Measurements from ENCODE around the gene C11orf71.

GRCh38 chr11:114386131-114386530 lies 14.2 kb downstream of the C11orf71 start:
- TF ChIP-seq EP300 (IDR thresholded peaks at IDR 0.05; ENCODE audit: borderline replicate concordance) (no peak), EGR1 (IDR thresholded peaks at IDR 0.05) (no peak), TAF1 (IDR thresholded peaks at IDR 0.05; ENCODE audit: low read depth) (no peak), CEBPB (IDR thresholded peaks at IDR 0.05) (no peak), REST (IDR thresholded peaks at IDR 0.05; ENCODE audit: low read depth) (no peak), YY1 (IDR thresholded peaks at IDR 0.05; ENCODE audit: low read depth) (no peak), RAD21 (IDR thresholded peaks at IDR 0.05; ENCODE audit: low read depth) (no peak), USF1 (IDR thresholded peaks at IDR 0.05) (no peak), NFIC (IDR thresholded peaks at IDR 0.05) (no peak), CREB1 (IDR thresholded peaks at IDR 0.05; ENCODE audit: low read depth) (no peak), TCF12 (IDR thresholded peaks at IDR 0.05; ENCODE audit: low read depth) (no peak), TEAD4 (IDR thresholded peaks at IDR 0.05) (no peak), FOXM1 (IDR thresholded peaks at IDR 0.05; ENCODE audit: borderline replicate concordance, low read depth) (no peak)
- TF ChIP-seq, protein P1, sequence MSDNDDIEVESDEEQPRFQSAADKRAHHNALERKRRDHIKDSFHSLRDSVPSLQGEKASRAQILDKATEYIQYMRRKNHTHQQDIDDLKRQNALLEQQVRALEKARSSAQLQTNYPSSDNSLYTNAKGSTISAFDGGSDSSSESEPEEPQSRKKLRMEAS (IDR thresholded peaks at IDR 0.05), result no peak

Data from Ishikawa (cell line).